ENCODE data around the gene LARGE1. TPM values are rescaled to one million over a fixed set of nuclear protein-coding genes. Genes with fewer than 3 reads are reported as not detected.
"Not testable (repeated sequence)": the region's sequence is repeated elsewhere in the genome, so short reads cannot be mapped to it uniquely, and the experiment has no call there.

LARGE1 gene
- polyA plus RNA-seq, 3 donors: 24.5 to 27.2 (median 26.6) TPM

DNA sequence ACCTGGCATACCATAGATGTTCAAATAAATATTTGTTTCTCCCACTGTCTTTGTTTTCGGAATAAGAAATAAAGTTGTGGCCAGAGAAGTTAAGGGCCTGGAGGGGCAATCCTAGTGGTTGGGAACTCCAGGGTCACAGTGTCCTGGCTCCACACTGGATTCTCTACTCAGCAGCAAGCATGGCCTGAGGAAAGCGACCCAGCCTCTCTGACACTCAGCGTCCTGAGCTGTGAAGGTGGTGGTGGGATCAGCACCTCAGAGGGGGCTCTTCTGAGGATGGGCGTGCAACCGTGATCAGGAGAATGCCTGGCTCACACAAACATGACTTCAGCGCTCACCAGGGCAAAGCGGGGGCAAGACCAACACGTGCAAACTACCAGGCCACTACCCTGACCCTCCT, 59.9 kb downstream of the LARGE1 start:
- DNase-seq (ENCODE audit: low read depth in 3 of 3, low spot score in 2 of 3): no peak

GRCh38 chr22:33859311-33859710, 61.0 kb downstream of the LARGE1 start:
- no peak for DNase-seq (ENCODE audit: low read depth in 3 of 3, low spot score in 2 of 3)

GRCh38 chr22:33858653-33859052, 61.6 kb downstream of the LARGE1 start:
- not testable (repeated sequence) for DNase-seq (ENCODE audit: low read depth in 3 of 3, low spot score in 2 of 3)

DNA sequence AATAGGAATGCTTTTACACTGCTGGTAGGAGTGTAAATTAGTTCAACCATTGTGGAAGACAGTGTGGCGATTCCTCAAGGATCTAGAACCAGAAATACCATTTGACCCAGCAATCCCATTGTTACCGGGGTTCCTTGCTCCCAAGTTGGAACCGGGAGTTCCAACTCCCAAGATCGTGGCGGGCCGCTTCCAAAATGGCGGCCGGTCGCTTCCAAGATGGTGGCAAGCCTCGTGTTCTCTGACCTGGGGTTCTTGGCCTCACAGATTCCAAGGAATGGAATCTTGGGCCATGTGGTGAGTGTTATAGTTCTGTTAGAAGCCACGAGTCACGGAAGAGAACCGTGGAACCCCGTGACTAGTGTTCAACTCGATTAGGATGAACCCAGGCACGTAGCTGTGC, 62.5 kb downstream of the LARGE1 start:
- not testable (repeated sequence) for DNase-seq (ENCODE audit: low read depth in 3 of 3, low spot score in 2 of 3)

- no peak for DNase-seq (ENCODE audit: low read depth in 3 of 3, low spot score in 2 of 3)
Observed at GRCh38 chr22:33854724-33855123, 65.6 kb downstream of the LARGE1 start.

GRCh38 chr22:33853200-33854097, 66.8 kb downstream of the LARGE1 start:
- peak in 1 of 3 donors; percentile 23 for DNase-seq (ENCODE audit: low read depth in 3 of 3, low spot score in 2 of 3)

- DNase-seq (ENCODE audit: low read depth in 3 of 3, low spot score in 2 of 3): no peak
Observed at GRCh38 chr22:33851821-33852384, 68.4 kb downstream of the LARGE1 start.

DNA sequence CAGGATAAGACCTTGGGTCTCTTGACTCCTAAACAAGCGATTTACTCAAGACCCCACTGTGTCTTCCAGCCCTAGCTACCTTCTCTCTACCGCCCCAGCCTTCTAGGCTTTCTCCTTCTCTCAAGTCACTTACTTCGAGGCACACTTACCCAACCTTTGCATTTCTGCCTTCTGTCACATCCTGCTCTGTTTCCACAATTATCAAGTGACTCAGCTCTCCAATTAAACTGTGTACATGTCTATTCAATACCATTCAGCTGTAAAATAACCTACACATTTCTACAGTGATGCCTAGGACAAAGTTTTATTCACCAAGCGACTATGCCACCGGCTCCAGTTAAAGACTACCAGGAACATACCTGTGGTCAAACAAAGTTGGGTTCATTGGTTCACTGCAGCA, 69.0 kb downstream of the LARGE1 start:
- no peak for DNase-seq (ENCODE audit: low read depth in 3 of 3, low spot score in 2 of 3)

- no peak for DNase-seq (ENCODE audit: low read depth in 3 of 3, low spot score in 2 of 3)
Observed at GRCh38 chr22:33850724-33851123, 69.6 kb downstream of the LARGE1 start.

- no peak for DNase-seq (ENCODE audit: low read depth in 3 of 3, low spot score in 2 of 3)
Observed at GRCh38 chr22:33850193-33850592, 70.1 kb downstream of the LARGE1 start.

DNA sequence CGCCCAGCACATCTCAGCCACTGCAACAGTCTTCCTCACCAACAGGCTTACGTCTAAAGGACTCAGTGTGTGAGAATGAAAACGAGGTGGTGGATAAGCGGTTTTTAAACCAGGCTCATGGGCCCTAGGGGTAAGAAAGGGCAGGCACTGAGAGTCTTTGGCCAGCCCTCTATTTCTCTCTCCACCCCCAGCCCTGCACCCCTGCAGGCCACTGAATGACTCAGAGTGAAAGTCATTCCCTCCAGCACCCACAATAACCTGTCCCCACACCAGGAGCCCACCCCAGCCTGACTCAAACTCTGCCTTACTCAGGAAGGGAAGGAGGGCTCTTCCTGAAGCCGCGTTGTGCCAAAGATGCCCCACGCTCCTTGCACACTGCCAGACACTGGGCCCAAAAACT, 72.0 kb downstream of the LARGE1 start:
- no peak for DNase-seq (ENCODE audit: low read depth in 3 of 3, low spot score in 2 of 3)

GRCh38 chr22:33844273-33844672, 76.0 kb downstream of the LARGE1 start:
- DNase-seq (ENCODE audit: low read depth in 3 of 3, low spot score in 2 of 3): no peak

DNA sequence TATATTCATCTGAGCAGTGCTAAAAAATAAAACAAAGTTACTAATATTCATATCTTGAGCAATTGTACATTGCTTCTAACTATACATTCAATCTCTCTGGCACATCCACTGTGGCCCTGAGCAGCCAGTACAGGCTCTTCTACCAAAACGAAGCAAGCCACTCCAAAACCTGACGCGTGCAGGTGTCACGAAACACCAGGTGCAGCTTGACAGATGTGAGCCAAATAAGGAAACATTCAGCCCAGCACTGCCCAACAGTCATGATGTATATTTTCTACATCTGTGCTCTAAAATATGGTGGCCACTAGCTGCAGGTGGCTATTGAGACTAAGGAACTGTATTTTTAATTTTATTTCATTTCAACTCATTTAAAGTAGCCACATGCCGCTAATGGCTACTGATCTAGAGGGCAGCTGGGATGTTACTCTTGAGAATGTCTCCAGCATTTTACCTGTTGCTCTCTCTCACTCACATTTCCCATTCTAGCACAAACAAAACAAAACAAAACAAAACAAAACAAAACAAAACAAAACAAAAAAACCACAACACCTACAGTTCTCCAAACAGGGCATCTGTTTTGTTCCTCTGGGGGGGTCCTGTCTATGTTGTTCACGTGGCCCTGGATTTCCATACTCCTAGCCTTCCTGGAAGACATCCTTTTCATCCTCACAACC, 77.7 kb downstream of the LARGE1 start:
- DNase-seq (ENCODE audit: low read depth in 3 of 3, low spot score in 2 of 3): no peak

DNA sequence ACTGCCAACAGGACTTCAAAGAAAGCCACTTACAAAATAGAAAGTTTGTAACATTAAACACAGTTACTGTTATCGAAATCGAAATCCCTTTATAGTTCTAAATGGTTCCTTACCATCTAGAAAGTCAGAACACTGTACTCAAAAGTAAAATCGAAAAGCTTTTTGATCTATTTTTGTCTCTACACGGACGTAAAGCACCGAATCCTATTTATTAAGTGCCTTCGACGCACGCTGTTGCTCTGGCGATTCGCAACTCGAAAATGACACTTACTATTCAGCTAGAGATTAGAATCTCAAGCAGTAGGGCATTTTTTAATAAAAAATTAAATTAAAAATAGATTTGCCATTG, 78.3 kb downstream of the LARGE1 start:
- DNase-seq (ENCODE audit: low read depth in 3 of 3, low spot score in 2 of 3): no peak

- no peak for DNase-seq (ENCODE audit: low read depth in 3 of 3, low spot score in 2 of 3)
Observed at GRCh38 chr22:33841281-33842005, 78.8 kb downstream of the LARGE1 start.

GRCh38 chr22:33838644-33839043, 81.6 kb downstream of the LARGE1 start:
- no peak for DNase-seq (ENCODE audit: low read depth in 3 of 3, low spot score in 2 of 3)

DNA sequence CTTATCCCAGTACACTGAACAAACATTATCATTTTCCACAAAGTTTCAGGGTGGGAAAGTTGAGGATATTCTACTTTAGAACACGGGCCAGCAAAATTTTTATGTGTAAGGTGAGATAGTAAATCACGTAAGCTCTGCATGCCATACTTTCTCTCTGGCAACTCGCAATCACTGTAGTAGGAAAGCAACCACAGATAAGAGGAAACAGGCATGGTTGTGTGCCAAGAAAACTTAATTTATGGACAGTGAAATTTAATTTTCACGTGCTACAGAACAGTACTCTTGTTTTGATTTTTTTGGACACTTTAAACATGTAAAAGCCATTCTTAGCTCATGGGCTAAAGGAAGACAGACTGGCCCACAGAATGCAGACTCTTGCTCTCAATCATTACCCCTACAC, 82.5 kb downstream of the LARGE1 start:
- no peak for DNase-seq (ENCODE audit: low read depth in 3 of 3, low spot score in 2 of 3)

DNA sequence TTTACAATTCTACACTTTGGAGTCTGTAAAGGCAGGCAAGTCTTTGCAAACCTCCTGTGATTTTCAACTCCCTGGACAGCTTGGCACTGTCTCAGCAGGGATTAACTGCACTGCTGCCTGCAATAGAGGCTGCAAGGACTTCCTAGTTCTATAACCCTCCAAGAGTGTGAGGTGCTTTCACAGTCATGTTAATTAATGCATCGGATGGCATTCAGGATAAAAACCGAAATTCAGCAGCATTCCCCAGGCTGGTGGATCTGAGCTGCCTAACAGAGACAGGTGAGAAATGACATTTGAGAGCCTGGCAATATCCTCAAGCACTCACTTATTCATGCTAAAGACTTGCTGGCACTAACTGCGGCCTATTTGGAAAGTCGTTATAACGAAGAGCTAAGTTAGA, 85.0 kb downstream of the LARGE1 start:
- DNase-seq (ENCODE audit: low read depth in 3 of 3, low spot score in 2 of 3): no peak

- no peak for DNase-seq (ENCODE audit: low read depth in 3 of 3, low spot score in 2 of 3)
Observed at GRCh38 chr22:33832558-33833151, 87.6 kb downstream of the LARGE1 start.

- DNase-seq (ENCODE audit: low read depth in 3 of 3, low spot score in 2 of 3): no peak
Observed at GRCh38 chr22:33831651-33832050, 88.6 kb downstream of the LARGE1 start.

DNA sequence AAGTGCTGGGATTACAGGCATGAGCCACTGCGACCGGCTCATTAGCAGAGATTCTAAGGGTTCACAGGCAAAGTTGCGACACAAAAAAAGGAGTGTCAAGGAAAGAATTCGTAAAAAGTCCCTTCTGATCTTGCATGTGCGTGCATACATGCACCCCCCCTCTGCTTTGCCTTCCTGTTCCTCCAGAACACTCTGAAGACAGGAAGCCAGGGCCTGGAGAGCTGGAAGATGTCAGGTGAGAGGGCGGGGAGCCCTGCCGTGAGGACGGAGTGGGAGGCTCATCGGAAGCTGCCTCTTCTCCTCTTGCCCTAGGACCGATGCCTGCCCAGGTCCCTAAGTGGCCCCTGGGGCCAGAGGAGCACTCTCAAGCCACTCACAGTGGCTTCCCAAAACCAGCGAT, 89.1 kb downstream of the LARGE1 start:
- no peak for DNase-seq (ENCODE audit: low read depth in 3 of 3, low spot score in 2 of 3)
